Progenitor cell of endocrine pancreas (in vitro differentiated cells): ENCODE measurements around the gene SYNGR2. TPM values are rescaled to one million over a fixed set of nuclear protein-coding genes. Genes with fewer than 3 reads are reported as not detected.
"Not testable (repeated sequence)": the region's sequence is repeated elsewhere in the genome, so short reads cannot be mapped to it uniquely, and the experiment has no call there.

Source experiments
- DNase-seq: peaks from one replicate; pipeline ENCODE4 v3.0.0; 2021; ENCODE audit warnings: low spot score; ENCODE audit not compliant: unreplicated experiment
- H3K27ac Mint-ChIP-seq: 2 replicates; pipeline ENCODE4 v1.8.0; 2021; ENCODE audit warnings: mild to moderate bottlenecking, moderate library complexity, mixed read lengths
- H3K27me3 Mint-ChIP-seq: 2 replicates; pipeline ENCODE4 v1.8.0; 2021; ENCODE audit warnings: mixed read lengths
- H3K36me3 Mint-ChIP-seq: 2 replicates; pipeline ENCODE4 v1.8.0; 2022; ENCODE audit warnings: mixed read lengths; ENCODE audit not compliant: insufficient read depth
- H3K4me1 Mint-ChIP-seq: 2 replicates; pipeline ENCODE4 v1.8.0; 2021; ENCODE audit warnings: low read depth, mixed read lengths
- H3K4me3 Mint-ChIP-seq: 2 replicates; pipeline ENCODE4 v1.8.0; 2021; ENCODE audit warnings: low read depth, mild to moderate bottlenecking, moderate library complexity, mixed read lengths
- H3K9me3 Mint-ChIP-seq: 2 replicates; pipeline ENCODE4 v1.8.0; 2021; ENCODE audit warnings: low read depth, mixed read lengths
- CTCF ChIP-seq: fragments of 200-600 bp; sonication (generic); IDR thresholded peaks from one replicate; pipeline ENCODE4 v1.5.0; 2021; ENCODE audit warnings: antibody characterized with exemption, mild to moderate bottlenecking; ENCODE audit not compliant: unreplicated experiment
- total RNA-seq: library from RNA; stranded (reverse); gene quantifications from 2 replicates; pipeline ENCODE4 v1.2.1, GENCODE V29; 2021

The SYNGR2 gene
- total RNA-seq, 1 donor from 2014 or later, result 51.5 TPM

GRCh38 chr17:78137392-78138203 lies 30.8 kb upstream of the SYNGR2 start:
- Mint-ChIP-seq H3K9me3 (no peaks in the 10 kb centered on the region), H3K27me3 (peaks cover 26% of the 10 kb centered on the region), H3K36me3 (no peaks in the 10 kb centered on the region), H3K4me3 (no peak overlapping the region), H3K4me1 (peaks cover 2% of the 10 kb centered on the region), H3K27ac (no peak overlapping the region)
- no peak for DNase-seq
- peak; percentile 48 for TF ChIP-seq CTCF

- H3K27ac Mint-ChIP-seq, result no peak overlapping the region
- no peak for DNase-seq
Measured at GRCh38 chr17:78138204-78139060, 29.9 kb upstream of the SYNGR2 start.

DNA sequence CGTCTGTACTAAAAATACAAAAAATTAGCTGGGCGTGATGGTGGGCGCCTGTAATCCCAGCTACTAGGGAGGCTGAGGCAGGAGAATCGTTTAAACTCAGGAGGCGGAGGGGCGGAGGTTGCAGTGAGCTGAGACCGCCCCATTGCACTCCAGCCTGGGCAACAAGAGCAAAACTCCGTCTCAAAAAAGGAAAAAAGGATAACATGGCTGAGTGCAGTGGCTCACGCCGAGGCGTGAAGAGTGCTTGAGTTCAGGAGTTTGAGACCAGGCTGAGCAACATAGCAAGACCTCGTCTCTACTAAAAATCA lies 28.6 kb upstream of the SYNGR2 start:
- H3K4me3 Mint-ChIP-seq, H3K9me3 Mint-ChIP-seq, DNase-seq, H3K36me3 Mint-ChIP-seq, H3K27ac Mint-ChIP-seq, H3K4me1 Mint-ChIP-seq: not testable (repeated sequence)
- H3K27me3 Mint-ChIP-seq, result peaks cover 19% of the 10 kb centered on the region

More at GRCh38 chr17:78138204-78139060, 29.9 kb upstream of the SYNGR2 start:
- no peak overlapping the region for H3K4me3 Mint-ChIP-seq
- H3K27me3 Mint-ChIP-seq, result peaks cover 26% of the 10 kb centered on the region
- H3K36me3 Mint-ChIP-seq, result no peaks in the 10 kb centered on the region
- no peak for TF ChIP-seq CTCF
- no peaks in the 10 kb centered on the region for H3K9me3 Mint-ChIP-seq
- peaks cover 2% of the 10 kb centered on the region for H3K4me1 Mint-ChIP-seq

DNA sequence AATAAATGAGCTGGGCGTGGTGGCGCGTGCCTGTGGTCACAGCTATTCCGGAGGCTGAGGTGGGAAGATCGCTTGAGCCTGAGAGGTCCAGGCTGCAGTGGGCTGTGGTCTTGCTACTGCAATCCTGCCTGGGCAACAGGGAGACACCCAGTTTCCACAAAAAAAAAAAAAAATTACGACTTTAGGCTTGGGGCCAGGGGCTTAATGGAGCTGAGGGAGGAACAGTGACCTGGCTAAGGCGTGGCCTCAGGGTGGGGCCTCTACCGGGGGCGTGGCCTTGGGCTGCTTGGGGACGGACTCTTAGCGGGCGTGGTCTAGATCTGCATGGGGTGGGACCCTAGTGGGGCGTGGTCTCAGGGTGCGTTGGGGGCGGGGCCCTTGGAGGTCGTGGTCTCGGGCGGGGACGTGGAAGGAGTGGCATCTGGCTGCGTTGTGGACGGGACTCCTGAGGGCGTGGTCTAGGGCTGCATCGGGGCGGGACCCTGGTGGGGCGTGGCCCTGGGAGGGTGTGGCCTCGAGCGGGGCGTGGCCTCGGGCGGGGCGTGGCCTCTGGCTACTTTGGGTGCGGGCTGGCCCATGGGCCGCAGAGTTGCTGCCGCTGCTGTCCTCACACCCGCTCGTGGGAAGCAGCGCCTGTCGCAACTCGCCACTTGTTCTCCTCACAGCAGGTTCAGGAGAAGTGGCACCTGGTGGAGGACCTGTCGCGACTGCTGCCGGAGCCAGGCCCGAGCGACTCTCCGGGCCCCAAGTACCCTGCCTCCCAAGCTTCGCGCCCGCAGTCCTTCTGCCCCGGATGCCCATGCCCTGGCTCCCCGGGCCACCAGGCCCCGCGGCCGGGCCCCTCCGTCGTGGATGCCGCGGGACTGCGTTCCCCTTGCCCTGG lies 28.0 kb upstream of the SYNGR2 start:
- TF ChIP-seq CTCF, result no peak
- peaks cover 2% of the 10 kb centered on the region for H3K4me1 Mint-ChIP-seq
- no peak overlapping the region for H3K4me3 Mint-ChIP-seq
- peak; percentile 36 for DNase-seq
- peaks cover 17% of the 10 kb centered on the region for H3K27me3 Mint-ChIP-seq
- no peaks in the 10 kb centered on the region for H3K36me3 Mint-ChIP-seq
- H3K27ac Mint-ChIP-seq, result no peak overlapping the region
- H3K9me3 Mint-ChIP-seq, result no peaks in the 10 kb centered on the region

- Mint-ChIP-seq H3K9me3 (no peaks in the 10 kb centered on the region), H3K27ac (no peak overlapping the region), H3K4me3 (no peak overlapping the region), H3K36me3 (no peaks in the 10 kb centered on the region), H3K4me1 (peaks cover 2% of the 10 kb centered on the region), H3K27me3 (peaks cover 12% of the 10 kb centered on the region)
- no peak for DNase-seq
- no peak for TF ChIP-seq CTCF
Measured at GRCh38 chr17:78141437-78142118, 26.8 kb upstream of the SYNGR2 start.
